H9 (cell line): Measurements from ENCODE around the gene SPP1. TPM values are rescaled to one million over a fixed set of nuclear protein-coding genes. Genes with fewer than 3 reads are reported as not detected.

Source experiments
- DNase-seq: peaks from one replicate; pipeline ENCODE4 v3.0.0-alpha.2; 2017
- H2AFZ ChIP-seq: one replicate; pipeline ENCODE4 v1.6.1; 2013; ENCODE audit warnings: mild to moderate bottlenecking, low read length, control low read depth, moderate library complexity
- H2AK5ac ChIP-seq: 2 replicates; pipeline ENCODE4 v1.6.1; 2013; ENCODE audit warnings: low read length, control low read depth, mixed read lengths; ENCODE audit not compliant: insufficient read length
- H2BK120ac ChIP-seq: one replicate; pipeline ENCODE4 v1.6.1; 2013; ENCODE audit warnings: low read depth, mild to moderate bottlenecking, low read length, control low read depth, inconsistent platforms; ENCODE audit not compliant: poor library complexity, severe bottlenecking
- H2BK12ac ChIP-seq: 2 replicates; pipeline ENCODE4 v1.6.1; 2013; ENCODE audit warnings: low read length, control low read depth, mixed read lengths, low read depth; ENCODE audit not compliant: insufficient read length
- H2BK15ac ChIP-seq: 2 replicates; pipeline ENCODE4 v1.6.1; 2013; ENCODE audit warnings: low read depth, low read length, control low read depth
- H2BK20ac ChIP-seq: one replicate; pipeline ENCODE4 v1.6.1; 2013; ENCODE audit warnings: low read depth, mild to moderate bottlenecking, low read length, control low read depth, inconsistent platforms; ENCODE audit not compliant: poor library complexity, severe bottlenecking
- H2BK5ac ChIP-seq: 2 replicates; pipeline ENCODE4 v1.6.1; 2013; ENCODE audit warnings: low read length, control low read depth, mixed read lengths; ENCODE audit not compliant: insufficient read length
- H3K14ac ChIP-seq: 2 replicates; pipeline ENCODE4 v1.6.1; 2013; ENCODE audit warnings: low read length, control low read depth; ENCODE audit not compliant: insufficient read depth
- H3K18ac ChIP-seq: 2 replicates; pipeline ENCODE4 v1.6.1; 2013; ENCODE audit warnings: low read depth, mild to moderate bottlenecking, mixed read lengths, low read length, control low read depth; ENCODE audit not compliant: insufficient read length
- H3K23ac ChIP-seq: 2 replicates; pipeline ENCODE4 v1.6.1; 2013; ENCODE audit warnings: low read length, control low read depth, mixed read lengths, low read depth; ENCODE audit not compliant: insufficient read length
- H3K23me2 ChIP-seq: 2 replicates; pipeline ENCODE4 v1.6.1; 2013; ENCODE audit warnings: low read depth, mild to moderate bottlenecking, mixed read lengths, low read length, control low read depth; ENCODE audit not compliant: insufficient read length, poor library complexity, severe bottlenecking
- H3K27ac ChIP-seq: 2 replicates; pipeline ENCODE4 v1.5.1; 2013; ENCODE audit warnings: low read length, control low read depth, mixed read lengths, low read depth; ENCODE audit not compliant: insufficient read length
- H3K27me3 ChIP-seq: 2 replicates; pipeline ENCODE4 v1.6.1; 2013; ENCODE audit warnings: low read length, control low read depth, inconsistent platforms; ENCODE audit not compliant: insufficient read depth
- H3K4ac ChIP-seq: 2 replicates; pipeline ENCODE4 v1.6.1; 2013; ENCODE audit warnings: low read depth, mild to moderate bottlenecking, control low read depth, inconsistent platforms, low read length, moderate library complexity
- H3K4me1 ChIP-seq: 2 replicates; pipeline ENCODE4 v1.6.1; 2013; ENCODE audit warnings: low read length, control low read depth, inconsistent platforms; ENCODE audit not compliant: insufficient read depth
- H3K4me2 ChIP-seq: 2 replicates; pipeline ENCODE4 v1.6.1; 2013; ENCODE audit warnings: low read length, control low read depth, mixed read lengths; ENCODE audit not compliant: insufficient read length, insufficient read depth
- H3K56ac ChIP-seq: 2 replicates; pipeline ENCODE4 v1.6.1; 2013; ENCODE audit warnings: low read depth, mild to moderate bottlenecking, mixed read lengths, low read length, control low read depth; ENCODE audit not compliant: insufficient read length
- H3K79me1 ChIP-seq: 2 replicates; pipeline ENCODE4 v1.6.1; 2013; ENCODE audit warnings: low read depth, mild to moderate bottlenecking, moderate library complexity, low read length, control low read depth, inconsistent platforms; ENCODE audit not compliant: insufficient read depth, poor library complexity, severe bottlenecking
- H3K79me2 ChIP-seq: 2 replicates; pipeline ENCODE4 v1.6.1; 2013; ENCODE audit warnings: low read length, control low read depth, inconsistent platforms; ENCODE audit not compliant: insufficient read depth
- H3K9ac ChIP-seq: 2 replicates; pipeline ENCODE4 v1.6.1; 2013; ENCODE audit warnings: low read length, control low read depth, mixed read lengths; ENCODE audit not compliant: insufficient read length; ENCODE audit errors: extremely low read depth
- H3K9me3 ChIP-seq: one replicate; pipeline ENCODE4 v1.6.1; 2013; ENCODE audit warnings: low read depth, low read length, inconsistent platforms; ENCODE audit not compliant: control insufficient read depth
- H3T11ph ChIP-seq: one replicate; pipeline ENCODE4 v1.6.1; 2013; ENCODE audit warnings: mild to moderate bottlenecking, low read length, control low read depth, inconsistent platforms
- H4K20me1 ChIP-seq: one replicate; pipeline ENCODE4 v1.6.1; 2013; ENCODE audit not compliant: control insufficient read depth, insufficient read length, insufficient read depth
- H4K5ac ChIP-seq: 2 replicates; pipeline ENCODE4 v1.6.1; 2013; ENCODE audit warnings: low read depth, mild to moderate bottlenecking, mixed read lengths, low read length, control low read depth; ENCODE audit not compliant: insufficient read length
- H4K8ac ChIP-seq: replicated peaks from 2 replicates; pipeline ENCODE4 v1.6.1; 2013; ENCODE audit warnings: low read length, control low read depth, mixed read lengths, low read depth; ENCODE audit not compliant: insufficient read length
- H4K91ac ChIP-seq: 2 replicates; pipeline ENCODE4 v1.6.1; 2013; ENCODE audit warnings: low read depth, mild to moderate bottlenecking, moderate library complexity, mixed read lengths, low read length, control low read depth; ENCODE audit not compliant: insufficient read length
- H3K27ac Mint-ChIP-seq, 3 experiments: 2 replicates in 2 of 3; 3 replicates in 1 of 3; pipeline ENCODE4 v1.8.0; 2020 to 2021; ENCODE audit warnings: mixed read lengths in 3 of 3, mild to moderate bottlenecking in 1 of 3, moderate library complexity in 1 of 3
- H3K27me3 Mint-ChIP-seq: 2 replicates; pipeline ENCODE4 v1.8.0; 2021; ENCODE audit warnings: low read depth, mild to moderate bottlenecking, moderate library complexity, mixed read lengths
- H3K36me3 Mint-ChIP-seq, 3 experiments: 2 replicates in 2 of 3; 3 replicates in 1 of 3; pipeline ENCODE4 v1.8.0; 2020 to 2021; ENCODE audit warnings: low read depth in 3 of 3, mixed read lengths in 3 of 3; ENCODE audit not compliant: insufficient read depth in 1 of 3
- H3K4me1 Mint-ChIP-seq, 2 experiments: 2 replicates each; pipeline ENCODE4 v1.8.0; 2020; ENCODE audit warnings: mixed read lengths in 2 of 2
- H3K4me3 Mint-ChIP-seq, 2 experiments: 2 replicates in 1 of 2; 3 replicates in 1 of 2; pipeline ENCODE4 v1.8.0; 2020 to 2021; ENCODE audit warnings: mild to moderate bottlenecking in 2 of 2, mixed read lengths in 2 of 2, moderate library complexity in 1 of 2
- H3K9me3 Mint-ChIP-seq, 2 experiments: 2 replicates in 1 of 2; 3 replicates in 1 of 2; pipeline ENCODE4 v1.8.0; 2020; ENCODE audit warnings: mild to moderate bottlenecking in 2 of 2, mixed read lengths in 2 of 2, moderate library complexity in 1 of 2
- CTCF ChIP-seq: fragments of 200-600 bp; sonication (generic); conservative IDR thresholded peaks from 3 replicates; pipeline ENCODE4 v1.8.0; 2021; ENCODE audit warnings: antibody characterized with exemption, mild to moderate bottlenecking
- WGBS: extraction: QIAGEN DNeasy Blood & Tissue Kit; methylation state at CpG from one replicate; pipeline ENCODE4 v1.1.7; 2013; ENCODE audit warnings: missing lambda C conversion rate, low lambda C conversion rate, mixed read lengths; ENCODE audit not compliant: insufficient read length; ENCODE audit errors: extremely low coverage; 5-methylcytosine and 5-hydroxymethylcytosine counted together
- total RNA-seq: library from RNA; stranded (reverse); gene quantifications from 2 replicates; pipeline ENCODE4 v1.2.1, GENCODE V29; 2021

Gene SPP1
- total RNA-seq, 1 experiment from 2014 or later = 13.2 TPM

DNA sequence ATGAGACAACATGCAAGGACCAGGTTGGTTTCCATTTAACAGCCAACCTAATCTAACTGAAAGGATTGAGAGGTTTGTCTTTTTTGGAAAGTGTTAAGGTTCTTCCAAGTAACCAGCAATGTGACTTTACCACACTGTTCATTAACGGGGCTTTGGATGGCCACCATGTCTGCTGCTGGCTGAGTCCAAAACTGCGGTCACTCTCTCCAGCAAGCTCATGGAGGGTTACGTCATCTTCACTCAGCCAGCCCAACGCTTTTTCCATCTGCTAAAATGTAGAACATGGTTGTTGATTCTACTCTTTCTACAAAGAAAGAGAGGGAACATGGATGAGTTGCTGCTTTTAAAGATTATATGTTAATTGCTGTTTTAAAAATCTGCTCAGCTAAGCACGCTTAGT, 43.0 kb downstream of the SPP1 start:
- H2AFZ ChIP-seq = no peak overlapping the region
- H2BK5ac ChIP-seq = no peak overlapping the region
- Mint-ChIP-seq H3K36me3 (peaks cover 21 to 43% (median 34%) of the 10 kb centered on the region in 3 experiments), H3K27ac (peak overlapping the region in 1 of 3 experiments; percentile 27; a peak in 1 of 7 replicates), H3K4me3 (no peak overlapping the region), H3K9me3 (0 out of 5 replicates have a peak, but pooled peaks cover 0 to 2% of the 10 kb centered on the region in 2 experiments), H3K4me1 (peaks cover 23 to 27% of the 10 kb centered on the region in 2 experiments), H3K27me3 (no peaks in the 10 kb centered on the region)
- no peak overlapping the region for H3K56ac ChIP-seq
- H4K91ac ChIP-seq = no peak overlapping the region
- no peak overlapping the region for H4K5ac ChIP-seq
- no peak overlapping the region for H3K23ac ChIP-seq
- no peak overlapping the region for H2BK15ac ChIP-seq
- no peak overlapping the region for H3K4ac ChIP-seq
- TF ChIP-seq CTCF = no peak
- no peak overlapping the region for H3K4me2 ChIP-seq
- H3K14ac ChIP-seq = no peak overlapping the region
- no peak for DNase-seq
- no peak overlapping the region for H3K18ac ChIP-seq
- H4K8ac ChIP-seq = no peak overlapping the region
- no peak overlapping the region for H3T11ph ChIP-seq
- H4K20me1 ChIP-seq = no peaks in the 10 kb centered on the region
- H2BK20ac ChIP-seq = peak overlapping the region; percentile 60
- no peaks in the 10 kb centered on the region for H3K27me3 ChIP-seq
- no peak overlapping the region for H3K27ac ChIP-seq
- H3K4me1 ChIP-seq = no peaks in the 10 kb centered on the region
- no peak overlapping the region for H2BK12ac ChIP-seq
- H2AK5ac ChIP-seq = no peak overlapping the region
- no peak overlapping the region for H3K9ac ChIP-seq
- peaks cover 17% of the 10 kb centered on the region; the same call in 1 of the 2 replicates for H3K79me2 ChIP-seq
- H3K79me1 ChIP-seq = peaks cover 6% of the 10 kb centered on the region
- H3K23me2 ChIP-seq = no peaks in the 10 kb centered on the region
- H3K9me3 ChIP-seq = no peaks in the 10 kb centered on the region
- H2BK120ac ChIP-seq = no peak overlapping the region
- WGBS = no CpG with 5 or more reads among the region's 5 CpGs
